T follicular helper cell (primary cell): ENCODE data around the gene CXCL12.

Experiments used
- DNase-seq: peaks from one replicate; pipeline ENCODE4 v3.0.0-alpha.2; 2020; ENCODE audit warnings: low read depth

CXCL12 gene

DNA sequence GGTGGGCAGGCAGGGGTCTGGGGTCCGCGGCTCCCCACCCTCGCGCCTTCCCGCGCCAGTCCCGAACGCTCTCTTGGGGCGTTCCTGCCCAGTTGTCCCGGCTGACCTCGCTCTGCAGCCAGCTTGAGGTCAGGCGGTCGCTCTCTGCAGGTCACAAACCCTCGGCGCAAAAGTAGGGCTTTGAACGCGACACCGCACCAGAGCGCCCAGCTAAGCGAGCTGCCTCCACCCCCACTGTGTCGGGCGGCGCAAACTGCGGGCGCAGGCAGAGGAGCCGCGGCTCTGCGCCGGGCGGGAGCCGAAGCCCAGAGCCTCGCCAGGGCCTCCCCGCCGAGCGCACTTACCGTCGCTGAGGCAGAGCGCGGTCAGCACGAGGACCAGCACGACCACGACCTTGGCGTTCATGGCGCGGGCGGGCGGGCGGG lies 284 bp downstream of the CXCL12 start:
- no peak for DNase-seq

- no peak for DNase-seq
Observed at GRCh38 chr10:44383749-44384600, 922 bp downstream of the CXCL12 start.

DNA sequence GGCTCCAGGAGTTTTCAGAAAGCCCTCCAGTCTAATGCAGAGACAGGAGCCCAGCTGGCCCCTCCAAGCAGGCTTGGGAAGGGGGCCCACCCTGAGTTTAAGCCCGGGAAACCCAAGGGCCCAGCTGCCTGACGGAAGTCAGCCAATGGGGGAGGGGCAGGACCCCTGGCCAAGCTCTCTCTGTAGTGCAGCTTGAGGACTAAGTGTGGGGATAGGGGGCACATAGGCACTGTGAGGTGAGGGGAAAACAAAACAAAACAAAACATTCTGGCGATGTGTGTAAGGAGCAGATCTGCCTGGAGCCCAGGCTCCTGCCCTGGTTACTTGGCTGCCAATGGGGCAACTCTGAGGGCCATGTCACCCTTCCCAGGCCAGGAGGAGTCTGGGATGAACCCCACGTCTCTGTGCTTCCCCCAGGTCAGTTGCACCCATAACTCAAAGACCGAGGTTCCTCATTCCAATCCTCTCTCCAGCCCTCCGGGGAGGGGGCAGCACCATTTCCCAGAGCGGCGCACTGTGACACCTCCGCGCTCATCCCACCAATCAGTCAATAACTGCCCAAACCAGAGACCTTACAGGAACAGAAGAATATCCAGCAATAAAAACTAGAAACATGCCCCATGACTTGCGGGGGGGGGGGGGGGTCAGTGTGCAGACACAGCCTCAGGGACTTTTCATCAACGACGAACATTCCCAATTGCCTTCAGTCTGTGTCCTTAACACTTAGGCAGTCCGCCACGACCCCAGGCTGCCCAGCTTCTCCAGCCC lies 1.7 kb downstream of the CXCL12 start:
- DNase-seq: no peak

GRCh38 chr10:44382131-44382858 lies 2.6 kb downstream of the CXCL12 start:
- DNase-seq: no peak

DNA sequence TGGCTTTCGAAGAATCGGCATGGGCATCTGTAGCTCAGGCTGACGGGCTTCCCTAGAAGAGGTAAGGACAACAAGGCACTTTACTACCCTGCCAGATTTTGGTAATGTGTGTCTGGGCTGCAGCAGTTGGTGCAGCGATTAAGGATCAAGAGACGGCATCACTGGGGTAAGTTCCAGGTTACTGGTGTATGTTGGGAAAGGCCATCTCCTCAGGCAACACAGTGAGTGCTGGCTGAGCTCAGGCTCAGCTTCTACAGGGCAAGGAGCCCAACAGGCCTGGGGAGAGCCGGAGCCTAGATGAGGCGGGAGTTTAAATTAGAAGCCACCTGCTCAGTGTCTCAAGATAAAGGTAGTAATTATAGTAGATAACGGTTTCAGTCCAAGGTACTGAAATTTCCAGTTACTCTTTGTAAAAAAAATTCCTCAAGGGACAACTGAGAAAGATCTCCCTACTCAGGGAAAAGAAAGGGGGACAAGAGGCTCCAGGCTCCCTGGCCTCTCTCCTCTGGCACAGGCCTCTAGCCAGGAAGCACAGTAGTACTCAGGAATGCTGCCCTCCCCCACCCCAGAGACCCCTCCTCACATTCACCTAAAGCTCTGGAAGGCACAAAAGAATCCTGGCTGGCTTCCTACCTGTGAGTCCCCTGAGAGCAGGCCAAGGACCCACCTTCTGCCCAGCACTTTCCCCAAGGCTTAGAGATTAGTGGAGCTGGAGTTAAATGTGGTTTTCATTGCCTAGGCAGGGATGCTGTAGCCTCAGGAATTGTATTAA lies 3.9 kb downstream of the CXCL12 start:
- DNase-seq: no peak

GRCh38 chr10:44379907-44380306 lies 5.0 kb downstream of the CXCL12 start:
- no peak for DNase-seq

- DNase-seq: no peak
Observed at GRCh38 chr10:44378626-44379025, 6.3 kb downstream of the CXCL12 start.

- DNase-seq: no peak
Observed at GRCh38 chr10:44377651-44378310, 7.1 kb downstream of the CXCL12 start.

GRCh38 chr10:44376472-44377099 lies 8.3 kb downstream of the CXCL12 start:
- no peak for DNase-seq

DNA sequence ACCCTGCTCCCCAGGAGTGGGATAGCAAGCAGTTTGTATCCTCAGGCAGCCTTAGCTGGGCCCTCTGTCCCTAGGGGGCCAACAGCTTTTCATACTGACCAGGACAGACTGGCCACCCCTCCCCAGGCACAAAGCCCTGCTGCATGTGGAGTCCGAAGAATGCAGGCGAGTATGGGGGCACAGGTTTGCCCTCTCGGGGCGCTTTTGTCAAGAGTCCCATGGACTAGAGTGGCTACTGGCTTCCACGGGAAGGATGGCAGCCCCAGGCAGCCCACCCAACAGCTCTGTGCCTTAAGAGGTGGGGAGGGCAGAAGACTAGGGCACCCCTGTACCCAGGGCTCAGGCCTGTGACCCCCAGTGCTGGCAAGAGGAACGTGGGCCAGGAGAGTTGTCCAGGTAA lies 10.7 kb downstream of the CXCL12 start:
- DNase-seq: no peak

- DNase-seq: no peak
Observed at GRCh38 chr10:44373341-44373995, 11.4 kb downstream of the CXCL12 start.

- no peak for DNase-seq
Observed at GRCh38 chr10:44372181-44372580, 12.7 kb downstream of the CXCL12 start.

DNA sequence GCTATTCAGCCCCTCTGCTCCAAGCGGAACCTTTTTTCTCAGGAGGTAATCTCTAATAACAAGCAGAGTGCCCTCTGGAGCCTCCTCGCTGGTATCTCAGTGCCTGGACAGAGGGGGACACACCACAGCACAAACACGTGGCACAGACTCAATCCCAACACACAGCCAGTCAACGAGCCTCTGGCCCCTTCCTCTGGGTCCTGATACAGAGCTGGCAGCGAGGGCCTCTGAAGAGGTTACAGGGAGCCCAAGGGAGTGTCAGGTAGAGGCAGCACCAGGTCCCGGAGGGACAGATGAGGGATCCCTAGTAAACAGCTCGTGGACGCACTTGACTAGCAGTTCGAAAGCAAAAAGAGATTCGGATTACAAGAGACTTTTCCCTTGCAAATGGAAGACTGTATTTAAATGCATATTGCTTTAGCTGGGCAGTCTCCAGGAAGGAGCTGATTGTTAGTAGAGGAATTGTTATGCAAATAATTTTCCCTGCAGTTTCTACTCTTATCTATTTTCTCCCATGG lies 14.1 kb downstream of the CXCL12 start:
- DNase-seq: no peak

DNA sequence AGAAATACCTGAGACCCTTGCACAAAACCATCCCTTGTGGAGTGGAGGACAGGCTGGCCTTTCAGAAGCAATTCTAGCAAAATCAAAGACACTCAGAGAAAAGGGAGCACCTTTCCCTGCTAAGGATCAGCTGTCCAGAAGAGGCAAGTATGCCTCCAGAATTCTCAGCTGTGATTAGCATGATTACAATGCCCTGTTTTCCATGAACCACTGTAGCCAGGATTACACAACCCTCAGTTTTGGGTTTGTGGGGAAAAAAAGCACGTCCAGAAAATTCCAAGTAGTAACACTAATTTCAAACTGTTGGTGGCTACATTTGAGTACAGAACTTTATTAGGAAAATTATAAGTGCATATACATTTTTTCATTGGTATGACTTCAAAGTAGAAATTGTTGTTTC lies 15.0 kb downstream of the CXCL12 start:
- DNase-seq: no peak

DNA sequence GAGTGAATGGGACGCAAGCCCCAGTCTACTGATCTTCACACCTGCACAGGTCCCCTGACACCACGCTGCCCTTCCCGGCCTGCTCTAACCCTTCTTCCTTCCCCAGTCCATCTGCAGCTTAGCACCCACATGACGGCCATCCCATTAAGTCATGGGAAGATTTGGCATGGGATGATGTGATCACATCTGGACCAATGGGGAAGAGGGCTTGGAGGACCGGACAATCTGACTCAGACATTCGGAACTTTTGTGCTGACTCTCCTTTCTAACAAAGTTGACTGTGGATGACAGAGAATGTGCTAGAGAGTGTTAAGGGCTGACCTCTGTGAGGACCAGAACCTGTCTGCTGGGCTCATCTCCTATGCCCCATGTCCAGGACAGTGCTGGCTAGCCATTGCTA lies 15.6 kb downstream of the CXCL12 start:
- no peak for DNase-seq

- DNase-seq: no peak
Observed at GRCh38 chr10:44368637-44369036, 16.3 kb downstream of the CXCL12 start.

DNA sequence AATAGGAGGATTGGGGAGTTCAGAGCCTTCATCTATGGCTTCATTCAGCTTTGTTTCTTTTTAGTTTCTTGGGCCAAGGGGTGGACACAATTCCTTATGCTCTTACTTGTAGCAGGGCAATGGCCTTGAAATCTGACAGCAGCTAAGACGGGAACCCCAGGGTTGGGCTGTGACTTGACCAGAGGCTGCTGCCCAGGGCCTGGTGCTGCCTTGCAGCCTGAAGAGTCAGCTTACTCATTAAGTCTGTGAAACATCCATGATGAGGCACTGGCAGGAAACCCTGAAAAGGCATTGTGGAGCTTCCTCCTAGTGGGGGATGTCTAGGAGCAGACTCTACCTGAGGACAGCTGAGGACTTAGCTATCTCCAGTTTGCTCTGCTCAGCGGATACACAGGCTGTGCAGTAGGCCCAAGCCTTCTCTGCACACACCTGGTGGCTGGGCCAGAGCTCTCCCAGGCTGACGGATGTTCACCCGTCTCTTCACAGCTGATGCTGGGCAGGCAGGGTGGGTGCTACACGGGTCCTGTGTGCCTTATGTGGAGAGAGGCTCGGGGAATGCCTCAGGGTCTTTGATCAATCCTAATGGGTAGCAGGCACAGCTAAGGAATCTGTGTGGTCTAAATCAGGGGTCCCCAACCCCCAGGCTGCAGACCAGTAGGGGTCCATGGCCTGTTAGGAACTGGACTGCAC lies 17.8 kb downstream of the CXCL12 start:
- no peak for DNase-seq

- no peak for DNase-seq
Observed at GRCh38 chr10:44364566-44364965, 20.3 kb downstream of the CXCL12 start.

DNA sequence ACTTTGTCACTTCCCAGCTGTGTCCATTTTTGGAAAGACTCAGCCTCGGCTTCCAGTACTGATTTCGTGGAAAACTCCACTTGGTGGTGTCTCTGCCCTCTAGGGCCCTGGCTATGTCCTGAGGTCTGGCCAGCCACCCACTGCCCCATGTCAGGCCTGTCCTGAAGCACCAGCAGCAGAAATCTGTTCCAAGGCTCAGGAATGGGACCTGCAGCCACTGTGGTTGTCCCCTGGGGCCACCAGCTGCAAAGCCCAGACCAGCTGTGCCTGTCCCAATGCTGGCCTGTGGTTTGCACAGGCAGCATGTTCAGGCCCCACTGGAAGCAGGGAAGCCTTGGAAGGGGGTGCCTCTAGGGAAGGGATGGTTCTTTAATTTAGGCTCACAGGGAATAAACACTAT lies 21.2 kb downstream of the CXCL12 start:
- no peak for DNase-seq
